ENCODE measurements around the gene PMAIP1. TPM values are rescaled to one million over a fixed set of nuclear protein-coding genes. Genes with fewer than 3 reads are reported as not detected.

Gene PMAIP1
- polyA plus RNA-seq, 1 of the 3 experiments (the other 2 are of a cell fraction) = 76.9 TPM

GRCh38 chr18:59926131-59926530 lies 26.3 kb downstream of the PMAIP1 start:
- no peaks in the 10 kb centered on the region for H4K20me1 ChIP-seq (ENCODE audit: insufficient read depth)
- DNase-seq = no peak
- H3K27me3 ChIP-seq (ENCODE audit: insufficient read depth) = no peaks in the 10 kb centered on the region
- WGBS (ENCODE audit: low lambda C conversion rate) = 94% methylated on average over 5 of the region's 5 CpGs
- POLR2A ChIA-PET = no interaction called here
- 0 out of 2 replicates have a peak overlapping the region, but pooled peaks have one; percentile 29 for H2AFZ ChIP-seq (ENCODE audit: low read depth)
- H3K9me2 ChIP-seq = no peaks in the 10 kb centered on the region
- no peaks in the 10 kb centered on the region for H3F3A ChIP-seq (replicated peaks; ENCODE audit: insufficient read depth)
- peaks cover 0 to 4% of the 10 kb centered on the region in 2 experiments; a peak in 1 of 4 replicates for H3K4me1 ChIP-seq (ENCODE audit: control insufficient read depth in 1 of 2, insufficient read depth in 2 of 2, low read depth in 1 of 2, low read length in 1 of 2)
- no peak overlapping the region for H3K4me3 ChIP-seq (ENCODE audit: low read depth in 2 of 2, low read length in 1 of 2)
- H3K36me3 ChIP-seq (replicated peaks in 1 of 2; ENCODE audit: control insufficient read depth in 1 of 2, insufficient read depth in 2 of 2, low read length in 1 of 2) = no peaks in the 10 kb centered on the region
- no peaks in the 10 kb centered on the region for H3K79me2 ChIP-seq (ENCODE audit: insufficient read depth)
- CTCF ChIA-PET = interaction anchor here (0.9 kb wide), 1 partner anchor 15 kb away, joined by 3 read pairs; no protein-coding TSS in a partner anchor
- H3K9me3 ChIP-seq = no peaks in the 10 kb centered on the region
- no peak overlapping the region for H3K4me2 ChIP-seq
- no peak for TF ChIP-seq TEAD4 (IDR thresholded peaks at IDR 0.05; ENCODE audit: borderline replicate concordance, insufficient read depth)
- no peak overlapping the region for H3K27ac ChIP-seq (ENCODE audit: low read depth in 2 of 2, low read length in 1 of 2)
- H3K9ac ChIP-seq = no peak overlapping the region

DNA sequence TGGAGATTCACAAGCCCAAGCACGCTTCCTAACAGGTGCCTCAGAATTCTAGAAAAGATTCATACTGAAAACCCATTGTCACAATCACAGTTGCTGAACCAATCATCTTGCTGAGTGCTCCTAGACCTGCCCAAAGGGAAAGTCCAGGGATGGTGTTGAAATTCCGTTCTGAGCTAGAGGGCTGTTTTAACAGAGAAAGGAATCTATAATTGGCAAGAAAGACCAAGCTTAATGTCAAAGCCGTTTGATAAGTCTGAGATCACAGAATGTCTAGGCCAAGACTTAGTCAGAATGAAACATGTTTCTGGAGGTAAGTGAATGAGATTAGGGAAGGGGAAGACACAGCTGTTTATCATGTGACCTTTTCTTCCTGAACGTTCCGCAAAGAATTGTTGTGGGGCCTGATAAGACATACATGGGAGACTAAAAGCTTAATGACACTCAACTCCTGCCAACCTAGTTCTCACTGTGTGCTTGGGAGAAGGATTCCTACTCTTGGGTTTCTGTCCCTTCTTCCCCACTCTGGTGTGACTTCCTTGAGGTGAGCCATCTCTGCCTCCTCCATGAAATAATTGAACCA lies 27.5 kb downstream of the PMAIP1 start:
- Histone ChIP-seq H3K9ac (no peak overlapping the region), H3K79me2 (ENCODE audit: insufficient read depth) (no peaks in the 10 kb centered on the region), H3K4me1 (ENCODE audit: control insufficient read depth in 1 of 2, insufficient read depth in 2 of 2, low read depth in 1 of 2, low read length in 1 of 2) (peaks cover 0 to 6% of the 10 kb centered on the region in 2 experiments; a peak in 1 of 4 replicates), H4K20me1 (ENCODE audit: insufficient read depth) (no peaks in the 10 kb centered on the region), H3K4me3 (ENCODE audit: low read depth in 2 of 2, low read length in 1 of 2) (no peak overlapping the region), H3K36me3 (replicated peaks in 1 of 2; ENCODE audit: control insufficient read depth in 1 of 2, insufficient read depth in 2 of 2, low read length in 1 of 2) (no peaks in the 10 kb centered on the region), H3K27me3 (ENCODE audit: insufficient read depth) (no peaks in the 10 kb centered on the region), H3K4me2 (no peak overlapping the region), H3F3A (replicated peaks; ENCODE audit: insufficient read depth) (no peaks in the 10 kb centered on the region), H3K27ac (ENCODE audit: low read depth in 2 of 2, low read length in 1 of 2) (no peak overlapping the region), H3K9me3 (no peaks in the 10 kb centered on the region), H3K9me2 (no peaks in the 10 kb centered on the region), H2AFZ (ENCODE audit: low read depth) (no peak overlapping the region)
- WGBS (ENCODE audit: low lambda C conversion rate) = 77% methylated on average over 5 of the region's 5 CpGs
- no peak for DNase-seq
- TF ChIP-seq MEF2A (IDR thresholded peaks at IDR 0.05; ENCODE audit: borderline replicate concordance, low read depth) (no peak), YY1 (IDR thresholded peaks at IDR 0.05; ENCODE audit: low read depth) (no peak), EZH2phosphoT487 (IDR thresholded peaks at IDR 0.05; ENCODE audit: borderline replicate concordance, low read depth) (no peak), JUND (IDR thresholded peaks at IDR 0.05) (no peak), ZBTB33 (IDR thresholded peaks at IDR 0.05; ENCODE audit: borderline replicate concordance, low read depth) (no peak), NRF1 (IDR thresholded peaks at IDR 0.05; ENCODE audit: low read depth, low read length) (no peak), TCF12 (IDR thresholded peaks at IDR 0.05) (no peak), EP300 (IDR thresholded peaks at IDR 0.05; ENCODE audit: borderline replicate concordance in 1 of 2, low read depth in 1 of 2, low read length in 1 of 2) (no peak), RFX5 (IDR thresholded peaks at IDR 0.05; ENCODE audit: low read length) (no peak), FOXM1 (IDR thresholded peaks at IDR 0.05; ENCODE audit: low read depth) (no peak), GATA2 (CRISPR knock-in tag; IDR thresholded peaks at IDR 0.05) (no peak), POLR2AphosphoS5 (IDR thresholded peaks at IDR 0.05; ENCODE audit: low read depth, low read length) (no peak)
- TF ChIP-seq, protein P1, sequence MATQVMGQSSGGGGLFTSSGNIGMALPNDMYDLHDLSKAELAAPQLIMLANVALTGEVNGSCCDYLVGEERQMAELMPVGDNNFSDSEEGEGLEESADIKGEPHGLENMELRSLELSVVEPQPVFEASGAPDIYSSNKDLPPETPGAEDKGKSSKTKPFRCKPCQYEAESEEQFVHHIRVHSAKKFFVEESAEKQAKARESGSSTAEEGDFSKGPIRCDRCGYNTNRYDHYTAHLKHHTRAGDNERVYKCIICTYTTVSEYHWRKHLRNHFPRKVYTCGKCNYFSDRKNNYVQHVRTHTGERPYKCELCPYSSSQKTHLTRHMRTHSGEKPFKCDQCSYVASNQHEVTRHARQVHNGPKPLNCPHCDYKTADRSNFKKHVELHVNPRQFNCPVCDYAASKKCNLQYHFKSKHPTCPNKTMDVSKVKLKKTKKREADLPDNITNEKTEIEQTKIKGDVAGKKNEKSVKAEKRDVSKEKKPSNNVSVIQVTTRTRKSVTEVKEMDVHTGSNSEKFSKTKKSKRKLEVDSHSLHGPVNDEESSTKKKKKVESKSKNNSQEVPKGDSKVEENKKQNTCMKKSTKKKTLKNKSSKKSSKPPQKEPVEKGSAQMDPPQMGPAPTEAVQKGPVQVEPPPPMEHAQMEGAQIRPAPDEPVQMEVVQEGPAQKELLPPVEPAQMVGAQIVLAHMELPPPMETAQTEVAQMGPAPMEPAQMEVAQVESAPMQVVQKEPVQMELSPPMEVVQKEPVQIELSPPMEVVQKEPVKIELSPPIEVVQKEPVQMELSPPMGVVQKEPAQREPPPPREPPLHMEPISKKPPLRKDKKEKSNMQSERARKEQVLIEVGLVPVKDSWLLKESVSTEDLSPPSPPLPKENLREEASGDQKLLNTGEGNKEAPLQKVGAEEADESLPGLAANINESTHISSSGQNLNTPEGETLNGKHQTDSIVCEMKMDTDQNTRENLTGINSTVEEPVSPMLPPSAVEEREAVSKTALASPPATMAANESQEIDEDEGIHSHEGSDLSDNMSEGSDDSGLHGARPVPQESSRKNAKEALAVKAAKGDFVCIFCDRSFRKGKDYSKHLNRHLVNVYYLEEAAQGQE (IDR thresholded peaks at IDR 0.05; ENCODE audit: low read depth, low read length) = no peak
- ChIA-PET CTCF (no interaction called here), POLR2A (no interaction called here)
